Neural cell (in vitro differentiated cells): ENCODE measurements around the gene C13orf46. TPM values are rescaled to one million over a fixed set of nuclear protein-coding genes. Genes with fewer than 3 reads are reported as not detected.
"Not testable (repeated sequence)": the region's sequence is repeated elsewhere in the genome, so short reads cannot be mapped to it uniquely, and the experiment has no call there.

Source experiments
- H2AFZ ChIP-seq: fragments of 200-600, 300-800 bp; sonication (generic), shearing (Covaris generic); 2 replicates; pipeline ENCODE4 v1.6.0; 2014; ENCODE audit warnings: low read depth, mild to moderate bottlenecking, antibody characterized with exemption, low read length, moderate library complexity
- H3F3A ChIP-seq: fragments of 200-600 bp; shearing (Covaris generic); 2 replicates; pipeline ENCODE4 v1.6.1; 2016; ENCODE audit warnings: mild to moderate bottlenecking, moderate library complexity, mixed read lengths, antibody characterized with exemption, low read length; ENCODE audit not compliant: insufficient read depth, poor library complexity, severe bottlenecking
- H3K27ac ChIP-seq: fragments of 200-600, 300-800 bp; sonication (generic), shearing (Covaris generic); 2 replicates; pipeline ENCODE4 v1.5.1; 2014; ENCODE audit warnings: mild to moderate bottlenecking, low read length, moderate library complexity
- H3K27me3 ChIP-seq: fragments of 300-800, 200-600 bp; sonication (generic), shearing (Covaris generic); 2 replicates; pipeline ENCODE4 v1.6.0; 2014; ENCODE audit warnings: mild to moderate bottlenecking, low read depth, low read length, moderate library complexity; ENCODE audit not compliant: insufficient read depth
- H3K36me3 ChIP-seq: fragments of 300-800, 200-600 bp; sonication (generic), shearing (Covaris generic); 2 replicates; pipeline ENCODE4 v1.5.1; 2014; ENCODE audit warnings: mild to moderate bottlenecking, antibody characterized with exemption, low read length, moderate library complexity; ENCODE audit not compliant: insufficient read depth
- H3K4me2 ChIP-seq: fragments of 300-800, 200-600 bp; sonication (generic), shearing (Covaris generic); 2 replicates; pipeline ENCODE4 v1.6.0; 2014; ENCODE audit warnings: mild to moderate bottlenecking, low read length
- H3K4me3 ChIP-seq: fragments of 300-800, 200-600 bp; sonication (generic), shearing (Covaris generic); 2 replicates; pipeline ENCODE4 v1.5.1; 2014; ENCODE audit warnings: mild to moderate bottlenecking, low read length, moderate library complexity
- H3K79me2 ChIP-seq: fragments of 200-600 bp; shearing (Covaris generic); replicated peaks from 2 replicates; pipeline ENCODE4 v1.6.0; 2014; ENCODE audit warnings: mild to moderate bottlenecking, low read length, moderate library complexity; ENCODE audit not compliant: insufficient read depth
- H3K9ac ChIP-seq: fragments of 300-800, 200-600 bp; sonication (generic), shearing (Covaris generic); 2 replicates; pipeline ENCODE4 v1.6.1; 2016; ENCODE audit warnings: mild to moderate bottlenecking, low read length, mixed read lengths
- H3K9me2 ChIP-seq: fragments of 200-600 bp; shearing (Covaris generic); 2 replicates; pipeline ENCODE4 v1.6.1; 2016; ENCODE audit warnings: mild to moderate bottlenecking, low read length, mixed read lengths; ENCODE audit not compliant: insufficient read depth
- H3K9me3 ChIP-seq: fragments of 200-600, 300-800 bp; sonication (generic), shearing (Covaris generic); 2 replicates; pipeline ENCODE4 v1.6.1; 2016; ENCODE audit warnings: mild to moderate bottlenecking, mixed run types, low read length, moderate library complexity, mixed read lengths
- H4K20me1 ChIP-seq: fragments of 200-600 bp; shearing (Covaris generic); 2 replicates; pipeline ENCODE4 v1.6.1; 2016; ENCODE audit warnings: mild to moderate bottlenecking, mixed run types; ENCODE audit not compliant: insufficient read depth
- CTCF ChIP-seq: fragments of 450-650 bp; IDR thresholded peaks from 2 replicates; pipeline ENCODE4 v1.5.1; 2014; ENCODE audit warnings: antibody characterized with exemption, mild to moderate bottlenecking, moderate library complexity; ENCODE audit not compliant: poor library complexity, severe bottlenecking
- EP300 ChIP-seq: fragments of 450-650 bp; conservative IDR thresholded peaks from 2 replicates; pipeline ENCODE4 v1.6.1; 2014; ENCODE audit warnings: antibody characterized with exemption, mild to moderate bottlenecking, moderate library complexity; ENCODE audit not compliant: poor library complexity, severe bottlenecking
- EZH2 ChIP-seq: fragments of 200-600, 300-800 bp; shearing (Covaris generic), sonication (generic); IDR thresholded peaks from 2 replicates; pipeline ENCODE4 v1.6.1; 2014; ENCODE audit warnings: antibody characterized with exemption, low read length, borderline replicate concordance, mild to moderate bottlenecking; ENCODE audit not compliant: insufficient read depth, poor library complexity, severe bottlenecking
- MXI1 ChIP-seq: fragments of 450-650 bp; conservative IDR thresholded peaks from 2 replicates; pipeline ENCODE4 v1.6.1; 2014; ENCODE audit warnings: antibody characterized with exemption, mild to moderate bottlenecking; ENCODE audit not compliant: poor library complexity, severe bottlenecking
- POLR2AphosphoS5 ChIP-seq: IDR thresholded peaks from 2 replicates; pipeline ENCODE4 v1.6.1; 2012
- RAD21 ChIP-seq: fragments of 450-650 bp; conservative IDR thresholded peaks from 2 replicates; pipeline ENCODE4 v1.6.1; 2014; ENCODE audit warnings: antibody characterized with exemption, mild to moderate bottlenecking, moderate library complexity
- SMC3 ChIP-seq: fragments of 450-650 bp; conservative IDR thresholded peaks from 2 replicates; pipeline ENCODE4 v1.6.1; 2014; ENCODE audit warnings: antibody characterized with exemption, mild to moderate bottlenecking, moderate library complexity; ENCODE audit not compliant: poor library complexity
- TAF1 ChIP-seq: IDR thresholded peaks from 2 replicates; pipeline ENCODE4 v1.6.1; 2012; ENCODE audit warnings: low read depth
- polyA plus RNA-seq: library from polyadenylated mRNA; depleted of rRNA; stranded (reverse); fragments of >200 nt; gene quantifications from 2 replicates; pipeline ENCODE4 v1.2.3, GENCODE V29; 2014
- TF ChIP-seq, protein P1 (sequence below): IDR thresholded peaks from 2 replicates; pipeline ENCODE4 v1.6.1; 2012; ENCODE audit warnings: borderline replicate concordance

The C13orf46 gene
- polyA plus RNA-seq, 1 donor from 2014 or later: not detected

DNA sequence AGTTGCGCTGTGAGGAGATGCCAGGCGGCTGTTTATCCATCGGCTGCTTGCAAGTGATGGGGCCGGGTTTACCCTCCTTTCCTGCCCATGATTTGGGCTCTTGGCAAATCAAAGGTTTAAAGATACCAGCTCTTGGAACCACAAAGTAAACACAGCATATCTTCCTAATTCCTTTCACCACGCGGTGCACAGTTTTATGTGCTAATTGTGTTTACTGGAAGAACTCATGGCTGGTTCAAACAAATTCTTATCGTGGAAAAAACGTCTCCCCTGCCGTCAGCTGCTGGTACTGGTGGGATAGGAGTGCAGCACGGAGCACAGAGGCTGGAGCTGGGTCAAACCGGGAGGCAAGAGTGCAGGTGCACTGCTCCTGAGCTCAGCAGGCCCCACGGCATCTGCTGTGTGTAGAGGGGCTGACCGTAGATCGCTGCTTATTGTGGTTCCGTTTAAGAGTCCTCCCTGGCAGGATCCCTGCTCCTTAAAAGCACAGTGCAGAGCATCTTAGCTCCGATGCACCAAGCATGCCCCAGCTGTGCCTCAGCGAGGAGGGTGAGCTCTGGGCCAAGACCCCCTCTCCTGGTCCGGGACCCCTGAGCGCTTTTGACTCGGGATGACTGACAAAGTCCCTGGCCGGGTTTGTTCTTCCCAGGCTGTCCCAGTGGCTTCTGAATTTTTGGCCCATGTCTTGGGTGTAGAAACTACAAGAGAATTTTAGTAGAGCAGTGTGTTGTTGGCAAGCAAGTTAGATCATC is 58.7 kb downstream of the C13orf46 start:
- H3K36me3 ChIP-seq: no peaks in the 10 kb centered on the region
- H3K79me2 ChIP-seq: no peaks in the 10 kb centered on the region
- H3K4me3 ChIP-seq: no peak overlapping the region
- no peaks in the 10 kb centered on the region for H4K20me1 ChIP-seq
- no peak overlapping the region for H3K27ac ChIP-seq
- TF ChIP-seq POLR2AphosphoS5 (no peak), EZH2 (no peak), RAD21 (no peak), CTCF (no peak), MXI1 (no peak), EP300 (no peak), TAF1 (no peak), SMC3 (no peak)
- TF ChIP-seq, protein P1, sequence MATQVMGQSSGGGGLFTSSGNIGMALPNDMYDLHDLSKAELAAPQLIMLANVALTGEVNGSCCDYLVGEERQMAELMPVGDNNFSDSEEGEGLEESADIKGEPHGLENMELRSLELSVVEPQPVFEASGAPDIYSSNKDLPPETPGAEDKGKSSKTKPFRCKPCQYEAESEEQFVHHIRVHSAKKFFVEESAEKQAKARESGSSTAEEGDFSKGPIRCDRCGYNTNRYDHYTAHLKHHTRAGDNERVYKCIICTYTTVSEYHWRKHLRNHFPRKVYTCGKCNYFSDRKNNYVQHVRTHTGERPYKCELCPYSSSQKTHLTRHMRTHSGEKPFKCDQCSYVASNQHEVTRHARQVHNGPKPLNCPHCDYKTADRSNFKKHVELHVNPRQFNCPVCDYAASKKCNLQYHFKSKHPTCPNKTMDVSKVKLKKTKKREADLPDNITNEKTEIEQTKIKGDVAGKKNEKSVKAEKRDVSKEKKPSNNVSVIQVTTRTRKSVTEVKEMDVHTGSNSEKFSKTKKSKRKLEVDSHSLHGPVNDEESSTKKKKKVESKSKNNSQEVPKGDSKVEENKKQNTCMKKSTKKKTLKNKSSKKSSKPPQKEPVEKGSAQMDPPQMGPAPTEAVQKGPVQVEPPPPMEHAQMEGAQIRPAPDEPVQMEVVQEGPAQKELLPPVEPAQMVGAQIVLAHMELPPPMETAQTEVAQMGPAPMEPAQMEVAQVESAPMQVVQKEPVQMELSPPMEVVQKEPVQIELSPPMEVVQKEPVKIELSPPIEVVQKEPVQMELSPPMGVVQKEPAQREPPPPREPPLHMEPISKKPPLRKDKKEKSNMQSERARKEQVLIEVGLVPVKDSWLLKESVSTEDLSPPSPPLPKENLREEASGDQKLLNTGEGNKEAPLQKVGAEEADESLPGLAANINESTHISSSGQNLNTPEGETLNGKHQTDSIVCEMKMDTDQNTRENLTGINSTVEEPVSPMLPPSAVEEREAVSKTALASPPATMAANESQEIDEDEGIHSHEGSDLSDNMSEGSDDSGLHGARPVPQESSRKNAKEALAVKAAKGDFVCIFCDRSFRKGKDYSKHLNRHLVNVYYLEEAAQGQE: no peak
- H3K9ac ChIP-seq: no peak overlapping the region
- no peak overlapping the region for H2AFZ ChIP-seq
- H3K9me3 ChIP-seq: no peaks in the 10 kb centered on the region
- no peaks in the 10 kb centered on the region for H3K9me2 ChIP-seq
- no peak overlapping the region for H3K4me2 ChIP-seq
- H3K27me3 ChIP-seq: no peaks in the 10 kb centered on the region
- H3F3A ChIP-seq: no peaks in the 10 kb centered on the region

GRCh38 chr13:113914333-113915011 is 59.4 kb downstream of the C13orf46 start:
- Histone ChIP-seq H3K9me3 (no peaks in the 10 kb centered on the region), H3K9me2 (no peaks in the 10 kb centered on the region), H3K27ac (no peak overlapping the region), H3K9ac (no peak overlapping the region), H2AFZ (no peak overlapping the region), H4K20me1 (no peaks in the 10 kb centered on the region), H3K36me3 (no peaks in the 10 kb centered on the region), H3K4me3 (no peak overlapping the region), H3K79me2 (no peaks in the 10 kb centered on the region), H3F3A (no peaks in the 10 kb centered on the region), H3K27me3 (no peaks in the 10 kb centered on the region), H3K4me2 (no peak overlapping the region)
- TF ChIP-seq MXI1 (no peak), EP300 (no peak), SMC3 (no peak)

DNA sequence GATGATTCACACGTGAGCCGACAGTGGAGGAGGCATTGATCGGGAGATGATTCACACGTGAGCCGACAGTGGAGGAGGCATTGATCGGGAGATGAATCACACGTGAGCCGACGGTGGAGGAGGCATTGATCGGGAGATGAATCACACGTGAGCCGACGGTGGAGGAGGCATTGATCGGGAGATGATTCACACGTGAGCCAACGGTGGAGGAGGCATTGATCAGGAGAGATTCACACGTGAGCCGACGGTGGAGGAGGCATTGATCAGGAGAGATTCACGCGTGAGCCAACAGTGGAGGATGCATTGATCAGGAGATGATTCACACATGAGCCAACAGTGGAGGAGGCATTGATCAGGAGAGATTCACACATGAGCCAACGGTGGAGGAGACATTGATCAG is 60.0 kb downstream of the C13orf46 start:
- not testable (repeated sequence) for H2AFZ ChIP-seq, H3K36me3 ChIP-seq, H3F3A ChIP-seq, H3K27ac ChIP-seq, H3K4me3 ChIP-seq, H3K79me2 ChIP-seq, H3K27me3 ChIP-seq, H4K20me1 ChIP-seq, H3K9me3 ChIP-seq, H3K9ac ChIP-seq, H3K9me2 ChIP-seq, H3K4me2 ChIP-seq

GRCh38 chr13:113913408-113913807 is 60.5 kb downstream of the C13orf46 start:
- not testable (repeated sequence) for H3K9me3 ChIP-seq

More at GRCh38 chr13:113913408-113913807, 60.5 kb downstream of the C13orf46 start:
- not testable (repeated sequence) for H3K27ac ChIP-seq, H3K4me3 ChIP-seq, H3K27me3 ChIP-seq, H3K9me2 ChIP-seq, H3K4me2 ChIP-seq, H3F3A ChIP-seq, H3K36me3 ChIP-seq, H3K79me2 ChIP-seq, H4K20me1 ChIP-seq, H3K9ac ChIP-seq, H2AFZ ChIP-seq
